ENCODE measurements around the gene WTIP.
"Not testable (repeated sequence)": the region's sequence is repeated elsewhere in the genome, so short reads cannot be mapped to it uniquely, and the experiment has no call there.

WTIP gene

DNA sequence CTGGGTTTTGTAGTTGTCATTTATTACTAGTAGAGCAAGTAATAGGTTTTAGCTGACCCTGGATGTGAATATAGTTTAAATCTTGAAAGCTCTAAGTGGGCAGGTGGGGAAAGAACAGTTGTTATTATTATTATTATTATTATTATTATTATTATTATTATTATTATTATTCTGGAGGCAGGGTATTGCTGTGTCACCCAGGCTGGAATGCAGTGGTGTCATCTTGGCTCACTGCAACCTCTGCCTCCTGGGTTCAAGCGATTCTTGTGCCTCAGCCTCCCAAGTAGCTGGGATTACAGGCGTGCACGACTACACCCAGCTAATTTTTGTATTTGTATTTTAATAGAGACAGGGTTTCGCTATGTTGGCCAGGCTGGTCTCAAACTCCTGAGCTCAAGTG lies 3.1 kb upstream of the WTIP start:
- not testable (repeated sequence) for DNase-seq (ENCODE audit: low read depth in 2 of 2)

DNA sequence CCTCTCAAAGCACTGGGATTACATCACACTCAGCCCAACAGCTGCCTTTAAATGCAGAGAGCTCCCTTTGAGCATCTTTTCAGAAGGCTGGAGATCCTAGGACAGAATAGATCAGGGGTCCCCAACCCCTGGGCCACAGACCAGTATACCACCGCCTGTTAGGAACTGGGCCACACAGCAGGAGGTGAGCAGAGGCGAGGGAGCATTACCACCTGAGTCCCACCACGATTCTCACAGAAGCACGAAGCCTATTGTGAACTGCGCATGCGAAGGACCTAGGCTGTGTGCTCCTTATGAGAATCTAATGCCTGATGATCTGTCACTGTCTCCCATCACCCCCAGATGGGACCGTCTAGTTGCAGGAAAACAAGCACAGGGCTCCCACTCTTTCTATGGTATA lies 2.2 kb upstream of the WTIP start:
- no peak for DNase-seq (ENCODE audit: low read depth in 2 of 2)

- DNase-seq (ENCODE audit: low read depth in 2 of 2) = no peak
These were observed 1.1 kb upstream of the WTIP start for GRCh38 chr19:34480491-34480890.

- DNase-seq (ENCODE audit: low read depth in 2 of 2) = no peak
These were observed 362 bp downstream of the WTIP start for GRCh38 chr19:34481861-34482379.

GRCh38 chr19:34482380-34483250 lies 1.1 kb downstream of the WTIP start:
- no peak for DNase-seq (ENCODE audit: low read depth in 2 of 2)

DNA sequence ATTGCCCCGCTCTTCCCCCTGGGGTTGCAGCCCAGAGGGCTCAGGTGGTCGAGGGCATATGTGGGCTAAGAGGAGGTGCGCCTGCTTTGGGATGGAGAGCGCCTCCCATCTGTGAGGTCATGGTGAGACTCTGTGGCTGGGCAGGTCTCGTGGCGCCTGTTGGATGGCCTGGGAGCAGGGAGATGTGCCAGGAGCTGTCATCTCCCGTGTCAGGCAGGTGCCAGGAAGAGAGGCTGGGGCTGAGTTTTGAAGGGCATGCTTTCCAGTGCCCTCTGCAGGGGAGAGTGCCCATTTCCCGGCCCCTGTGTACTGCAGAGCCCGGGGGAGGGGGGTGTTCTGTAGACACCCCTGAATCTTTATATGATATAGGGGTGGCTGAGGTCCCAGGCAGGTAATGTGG lies 2.8 kb downstream of the WTIP start:
- DNase-seq (ENCODE audit: low read depth in 2 of 2) = no peak

DNA sequence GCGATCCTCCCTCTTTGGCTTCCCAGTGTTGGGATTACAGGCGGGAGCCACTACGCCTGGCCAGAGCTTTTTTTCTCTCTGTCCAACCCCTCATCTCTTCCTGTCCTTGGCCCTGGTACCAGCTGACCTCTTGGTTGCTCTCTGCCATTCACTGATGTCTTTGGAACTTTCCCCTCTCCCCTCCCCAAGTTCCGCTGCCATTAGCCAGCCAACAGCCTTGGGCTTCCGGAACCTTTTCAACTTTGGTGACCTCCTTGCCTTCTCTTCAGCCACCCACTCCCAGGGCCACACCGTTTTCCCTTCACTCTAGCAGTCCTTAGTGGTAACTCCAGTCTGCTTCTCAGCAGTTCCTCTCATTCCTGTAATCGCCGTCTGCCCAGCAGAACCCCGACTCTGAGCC lies 4.3 kb downstream of the WTIP start:
- no peak for DNase-seq (ENCODE audit: low read depth in 2 of 2)

DNA sequence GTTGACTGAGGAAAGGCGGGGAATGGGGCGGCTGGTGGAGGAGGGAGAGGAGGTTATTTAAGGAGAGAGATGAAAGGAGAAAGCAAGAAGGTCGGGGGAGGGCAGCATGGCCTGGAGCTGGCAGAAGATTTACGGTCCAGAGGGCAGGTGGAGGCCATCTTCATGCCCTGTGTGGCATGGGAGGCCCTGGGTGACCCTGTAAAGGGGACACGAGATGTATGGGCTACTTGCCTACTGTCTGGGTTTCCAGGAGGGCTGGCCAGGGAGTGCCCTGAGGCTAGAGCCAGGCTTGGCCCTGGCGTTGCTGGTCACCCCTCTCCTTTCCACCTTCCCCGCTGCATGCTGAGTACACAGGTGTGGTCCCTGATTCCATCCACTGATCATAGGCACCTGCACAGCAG lies 6.1 kb downstream of the WTIP start:
- no peak for DNase-seq (ENCODE audit: low read depth in 2 of 2)

GRCh38 chr19:34489175-34489574 lies 7.6 kb downstream of the WTIP start:
- DNase-seq (ENCODE audit: low read depth in 2 of 2) = no peak

DNA sequence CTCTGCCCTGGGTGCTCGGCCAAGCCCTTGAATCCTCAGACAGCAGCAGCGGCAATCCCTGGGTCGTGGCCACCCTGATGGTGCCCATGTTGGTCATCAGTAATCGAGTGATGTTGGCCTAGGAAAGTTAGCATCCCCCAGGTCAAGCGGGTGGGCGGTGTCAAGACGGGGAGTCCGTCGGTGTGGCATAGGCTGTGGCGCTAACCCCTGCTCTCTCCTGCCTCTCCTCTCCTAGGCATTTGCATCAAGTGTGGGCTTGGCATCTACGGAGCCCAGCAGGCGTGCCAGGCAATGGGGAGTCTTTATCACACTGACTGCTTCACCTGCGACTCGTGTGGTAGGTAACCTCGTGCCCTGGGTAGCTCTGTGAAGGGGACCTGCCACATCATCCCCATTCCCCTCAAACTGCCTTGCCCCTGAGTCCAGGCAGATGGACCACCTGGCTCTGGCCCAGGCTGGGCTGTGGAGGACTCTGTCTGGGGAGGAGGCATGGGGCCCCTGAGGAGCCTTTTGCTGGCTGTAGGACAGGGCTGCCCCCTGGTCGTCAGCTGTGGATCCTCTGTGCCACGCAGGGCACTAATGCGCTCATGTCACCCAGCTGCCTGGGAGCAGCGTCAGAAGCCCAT lies 8.7 kb downstream of the WTIP start:
- no peak for DNase-seq (ENCODE audit: low read depth in 2 of 2)

DNA sequence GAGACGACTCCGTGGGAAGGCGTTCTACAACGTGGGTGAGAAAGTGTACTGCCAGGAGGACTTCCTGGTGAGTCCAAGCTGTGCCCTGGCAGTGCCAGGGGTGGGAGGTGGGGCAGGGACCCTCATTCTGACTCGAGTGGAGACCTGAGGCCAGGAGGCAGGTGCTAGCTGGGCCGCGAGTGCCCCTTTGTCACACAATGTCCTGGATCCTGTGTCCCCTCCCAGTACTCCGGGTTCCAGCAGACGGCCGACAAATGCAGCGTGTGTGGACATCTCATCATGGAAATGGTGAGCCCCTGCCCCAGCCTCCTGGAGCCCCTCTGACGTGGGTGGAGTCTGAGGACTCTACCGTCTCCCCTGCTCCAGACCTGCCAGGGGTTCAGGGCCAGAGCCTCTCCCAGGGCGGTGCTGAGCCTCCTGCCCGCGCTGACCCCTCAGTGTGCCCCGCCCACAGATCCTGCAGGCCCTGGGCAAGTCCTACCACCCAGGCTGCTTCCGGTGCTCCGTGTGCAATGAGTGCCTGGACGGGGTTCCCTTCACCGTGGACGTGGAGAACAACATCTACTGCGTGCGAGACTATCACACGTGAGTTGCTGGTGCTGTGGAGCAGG lies 11.6 kb downstream of the WTIP start:
- DNase-seq (ENCODE audit: low read depth in 2 of 2) = no peak

GRCh38 chr19:34493649-34494044 lies 12.1 kb downstream of the WTIP start:
- no peak for DNase-seq (ENCODE audit: low read depth in 2 of 2)

DNA sequence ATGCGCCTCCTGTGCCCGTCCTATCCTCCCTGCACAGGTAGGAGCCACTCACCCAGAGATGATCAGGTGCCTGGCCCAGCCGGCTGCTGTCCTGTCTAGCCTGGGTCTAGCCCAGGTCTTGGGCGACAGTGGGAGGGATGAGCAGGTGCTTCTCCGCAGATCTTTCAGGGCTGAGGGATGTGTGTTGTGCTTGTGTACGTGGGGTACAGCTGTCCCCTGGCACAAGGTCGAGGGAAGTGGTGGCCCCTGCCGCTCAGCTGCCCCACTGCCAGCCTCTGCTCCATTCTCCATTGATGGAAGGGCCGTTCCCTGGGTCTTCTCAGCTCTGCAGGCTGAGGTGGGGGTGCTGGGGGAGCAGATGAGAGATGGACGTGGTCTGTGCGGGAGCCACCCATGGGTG lies 13.0 kb downstream of the WTIP start:
- DNase-seq (ENCODE audit: low read depth in 2 of 2) = no peak

DNA sequence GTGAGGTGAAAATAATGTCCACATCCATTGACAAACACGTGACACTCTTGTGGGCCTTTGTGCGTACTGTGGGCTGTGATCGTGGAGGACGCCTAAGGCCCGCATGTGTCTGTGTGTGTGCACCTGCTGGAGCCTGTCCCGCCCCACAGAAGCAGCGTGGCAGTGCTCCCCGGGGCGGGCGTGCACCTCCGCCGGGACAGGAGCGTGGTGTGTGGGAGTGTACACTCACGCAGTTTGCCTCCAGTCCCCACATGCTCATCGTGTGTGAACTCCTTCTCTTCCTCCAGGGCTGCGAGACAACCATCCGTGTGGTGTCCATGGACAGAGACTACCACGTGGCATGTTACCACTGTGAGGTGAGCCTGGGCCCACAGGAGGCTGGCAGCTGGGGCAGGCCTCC lies 13.9 kb downstream of the WTIP start:
- no peak for DNase-seq (ENCODE audit: low read depth in 2 of 2)

GRCh38 chr19:34497112-34497805 lies 15.7 kb downstream of the WTIP start:
- no peak for DNase-seq (ENCODE audit: low read depth in 2 of 2)

DNA sequence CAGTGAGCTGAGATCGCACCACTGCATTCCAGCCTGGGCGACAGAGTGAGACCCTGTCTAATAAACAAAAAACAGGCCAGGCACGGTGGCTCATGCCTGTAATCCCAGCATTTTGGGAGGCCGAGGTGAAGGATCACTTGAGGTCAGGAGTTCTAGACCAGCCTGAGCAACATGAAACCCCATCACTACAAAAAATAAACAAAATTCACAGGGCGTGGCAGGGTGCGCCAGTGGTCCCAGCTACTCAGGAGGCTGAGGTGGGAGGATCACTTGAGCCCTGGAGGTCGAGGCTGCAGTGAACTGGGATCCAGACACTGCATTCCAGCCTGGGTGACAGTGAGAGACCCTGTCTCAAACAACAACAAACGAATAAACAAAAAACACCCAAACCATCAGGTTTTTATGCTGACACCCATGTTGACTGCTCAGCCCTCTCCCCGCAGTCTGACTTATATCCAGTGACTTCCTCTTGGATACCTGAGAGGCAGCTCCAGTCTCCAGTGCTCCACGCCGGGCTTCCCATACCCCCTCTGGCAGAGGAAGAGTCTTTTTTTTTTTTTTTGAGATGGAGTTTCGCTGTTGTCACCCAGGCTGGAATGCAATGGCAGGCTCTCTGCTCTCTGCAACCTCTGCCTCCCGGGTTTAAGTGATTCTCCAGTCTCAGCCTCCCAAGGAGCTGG lies 17.7 kb downstream of the WTIP start:
- no peak for DNase-seq (ENCODE audit: low read depth in 2 of 2)

GRCh38 chr19:34500656-34501120 lies 19.1 kb downstream of the WTIP start:
- DNase-seq (ENCODE audit: low read depth in 2 of 2) = no peak

DNA sequence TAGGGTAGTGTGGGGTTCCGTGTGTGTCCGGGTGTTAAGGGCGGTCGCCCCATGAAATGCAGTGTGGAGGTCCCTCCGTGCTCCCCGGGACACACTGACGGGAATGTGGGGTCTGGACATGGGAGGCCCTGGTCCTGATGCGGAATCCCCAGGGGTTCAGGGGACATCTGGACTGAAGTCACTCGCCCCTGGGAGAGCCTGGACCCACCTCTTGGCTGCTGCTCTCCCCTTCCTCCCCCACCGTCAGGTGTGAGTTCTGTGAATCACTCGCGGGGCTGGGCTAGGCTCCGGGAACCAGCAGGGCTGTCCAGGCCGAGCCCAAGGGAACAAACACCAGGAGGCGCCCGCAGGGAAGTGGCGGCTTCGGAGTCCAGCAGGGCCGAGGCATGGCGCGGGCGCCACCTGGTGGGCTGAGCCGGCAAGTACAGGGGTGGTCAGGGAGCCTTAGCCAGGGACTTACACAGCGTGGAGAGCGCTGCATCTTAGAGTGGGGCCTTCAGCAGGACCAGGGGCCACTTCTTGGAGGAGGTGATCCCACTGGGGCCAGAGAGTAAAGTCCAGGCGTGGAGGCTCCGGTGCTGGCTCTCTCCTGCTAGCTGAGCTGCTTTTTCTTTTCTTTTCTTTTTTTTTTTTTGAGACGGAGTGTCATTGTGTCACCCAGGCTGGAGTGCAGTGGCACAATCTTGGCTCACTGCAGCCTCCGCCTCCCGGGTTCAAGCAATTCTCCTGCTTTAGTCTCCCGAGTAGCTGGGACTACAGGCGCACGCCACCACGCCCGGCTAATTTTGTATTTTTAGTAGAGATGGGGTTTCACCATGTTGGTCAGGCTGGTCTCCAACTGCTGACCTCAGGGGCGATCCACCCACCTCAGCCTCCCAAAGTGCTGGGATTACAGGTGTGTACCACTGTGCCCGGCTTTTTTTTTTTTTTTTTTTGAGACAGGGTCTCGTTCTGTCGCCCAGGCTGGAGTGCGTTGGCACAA lies 20.1 kb downstream of the WTIP start:
- peak; percentile 60 to 77 for DNase-seq (ENCODE audit: low read depth in 2 of 2)

DNA sequence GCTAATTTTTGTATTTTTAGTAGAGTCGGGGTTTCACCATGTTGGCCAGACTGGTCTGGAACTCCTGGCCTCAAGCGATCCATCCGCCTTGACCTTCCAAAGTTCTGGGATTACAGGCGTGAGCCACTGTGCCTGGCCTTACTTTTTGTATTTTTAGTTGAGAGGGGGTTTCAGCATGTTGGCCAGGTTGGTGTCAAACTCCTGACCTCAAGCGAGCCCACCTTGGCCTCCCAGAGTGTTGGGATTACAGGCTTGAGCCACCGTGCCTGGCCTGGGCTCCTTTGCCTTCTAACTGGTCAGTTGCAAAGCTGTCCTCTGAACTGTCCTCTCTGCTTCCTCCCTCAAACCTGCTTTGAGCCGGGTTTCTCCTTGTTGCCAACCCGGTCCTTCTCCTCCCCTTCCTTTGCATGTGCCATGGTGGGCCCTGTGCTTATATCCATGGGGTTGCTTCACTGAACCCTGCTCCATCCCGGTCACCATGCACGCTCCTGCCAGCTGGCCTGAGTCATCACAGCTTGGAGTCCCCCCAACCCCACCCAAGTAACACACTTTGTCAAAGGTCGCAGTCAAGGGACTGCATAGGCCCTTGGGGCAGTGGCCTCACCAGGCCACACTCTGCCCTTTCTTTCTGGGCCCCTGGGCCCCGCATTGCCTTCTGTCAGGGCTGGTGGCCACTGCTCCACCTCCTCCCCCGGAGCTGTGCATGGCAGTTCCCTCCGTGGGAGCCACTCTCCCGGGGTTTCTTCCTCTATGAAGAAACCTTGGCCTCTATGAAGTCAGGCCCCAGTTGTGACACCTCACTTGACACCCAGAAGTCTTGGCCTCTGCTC lies 21.2 kb downstream of the WTIP start:
- DNase-seq (ENCODE audit: low read depth in 2 of 2) = no peak

Data from stimulated activated CD4-positive, alpha-beta T cell treated with anti-CD3 and anti-CD28 coated beads, Interleukin-1b, Interleukin-23, amount 100 ng/mL, for 1 hour (primary cell).